OCI-LY7 (cell line): ENCODE measurements around the gene ATP6V0A4. TPM values are rescaled to one million over a fixed set of nuclear protein-coding genes. Genes with fewer than 3 reads are reported as not detected.

Experiments
- BruUV-seq: library from RNA; stranded (reverse); fragments of 400-500 nt; replicated peaks from 2 replicates; lab custom pipeline; 2021; lab: Mats Ljungman, UMichigan
- CTCF ChIA-PET: fragments of 300-600 bp; sonication (Branson Sonifier 250); formaldehyde crosslinking; loops from one replicate; lab custom pipeline; 2022; ENCODE audit warnings: antibody characterized with exemption; ENCODE audit not compliant: unreplicated experiment; lab: Charles Lee
- POLR2A ChIA-PET: fragments of 300-600 bp; sonication (Branson Sonifier 250); formaldehyde crosslinking; loops from one replicate; lab custom pipeline; 2022; ENCODE audit warnings: antibody characterized with exemption; lab: Charles Lee
- DNase-seq: peaks from one replicate; pipeline ENCODE4 v3.0.0-alpha.2; 2015; ENCODE audit warnings: low spot score
- H2AFZ ChIP-seq: fragments of 200-600 bp; sonication (generic), shearing (Covaris generic); 2 replicates; pipeline ENCODE4 v1.6.1; 2014; ENCODE audit warnings: mild to moderate bottlenecking, antibody characterized with exemption, low read length, moderate library complexity
- H3K27ac ChIP-seq: fragments of 200-600 bp; sonication (generic); 2 replicates; pipeline ENCODE4 v1.5.1; 2014; ENCODE audit warnings: mixed run types, low read depth, mild to moderate bottlenecking, moderate library complexity, low read length, inconsistent platforms; ENCODE audit not compliant: poor library complexity, severe bottlenecking
- H3K36me3 ChIP-seq: fragments of 200-600 bp; sonication (generic); 2 replicates; pipeline ENCODE4 v1.6.1; 2014; ENCODE audit warnings: mild to moderate bottlenecking, antibody characterized with exemption, low read length, moderate library complexity, mixed read lengths; ENCODE audit not compliant: insufficient read depth
- H3K4me1 ChIP-seq: fragments of 200-600 bp; sonication (generic); 2 replicates; pipeline ENCODE4 v1.5.1; 2014; ENCODE audit warnings: mild to moderate bottlenecking, low read length; ENCODE audit not compliant: insufficient read depth, poor library complexity, severe bottlenecking
- H3K4me2 ChIP-seq: fragments of 200-600 bp; sonication (generic); 2 replicates; pipeline ENCODE4 v1.6.1; 2014; ENCODE audit warnings: mild to moderate bottlenecking, low read length
- H3K4me3 ChIP-seq: fragments of 200-600 bp; sonication (generic); 2 replicates; pipeline ENCODE4 v1.5.1; 2014; ENCODE audit warnings: mild to moderate bottlenecking, low read depth, low read length; ENCODE audit not compliant: poor library complexity, severe bottlenecking
- H3K79me2 ChIP-seq: fragments of 200-600 bp; sonication (generic); 2 replicates; pipeline ENCODE4 v1.6.1; 2016; ENCODE audit warnings: low read depth, mild to moderate bottlenecking, low read length, moderate library complexity, mixed read lengths; ENCODE audit not compliant: insufficient read depth
- H3K9me2 ChIP-seq: fragments of 200-600 bp; sonication (generic); 2 replicates; pipeline ENCODE4 v1.6.1; 2016; ENCODE audit warnings: mild to moderate bottlenecking, low read length, mixed read lengths; ENCODE audit not compliant: insufficient read depth
- H3K9me3 ChIP-seq: fragments of 200-600 bp; sonication (generic); 2 replicates; pipeline ENCODE4 v1.6.1; 2014; ENCODE audit warnings: mild to moderate bottlenecking, mixed run types, low read length, mixed read lengths
- H4K20me1 ChIP-seq: fragments of 200-600 bp; sonication (generic); 2 replicates; pipeline ENCODE4 v1.6.1; 2014; ENCODE audit warnings: mild to moderate bottlenecking, antibody characterized with exemption, low read length, moderate library complexity, mixed read lengths; ENCODE audit not compliant: insufficient read depth
- EZH2phosphoT487 ChIP-seq: fragments of 200-600 bp; sonication (generic); IDR thresholded peaks from 2 replicates; pipeline ENCODE4 v1.6.1; 2018; ENCODE audit warnings: low read depth, borderline replicate concordance, mild to moderate bottlenecking, mixed run types, antibody characterized with exemption, low read length, moderate library complexity, mixed read lengths
- intact Hi-C: fragments of 100-400 bp; cut with micrococcal nuclease; formaldehyde crosslinking; loops from one replicate; pipeline ENCODE4 v1.10.0; 2022; ENCODE audit not compliant: unreplicated experiment
- total RNA-seq, 2 experiments: library from RNA; depleted of rRNA in 1 of 2; stranded (reverse); fragments of >200 nt in 1 of 2; shearing (Covaris generic) in 1 of 2; gene quantifications; 2 replicates each; pipeline ENCODE4 v1.2.3, GENCODE V29; 2014 to 2022
- TF ChIP-seq, protein P1 (sequence below): fragments of 200-600 bp; sonication (generic); conservative IDR thresholded peaks from 2 replicates; pipeline ENCODE4 v1.5.1; 2014; ENCODE audit warnings: mild to moderate bottlenecking, antibody characterized with exemption, low read length, moderate library complexity, mixed read lengths

ATP6V0A4 gene
- total RNA-seq, 2 experiments from 2014 or later, result not detected

DNA sequence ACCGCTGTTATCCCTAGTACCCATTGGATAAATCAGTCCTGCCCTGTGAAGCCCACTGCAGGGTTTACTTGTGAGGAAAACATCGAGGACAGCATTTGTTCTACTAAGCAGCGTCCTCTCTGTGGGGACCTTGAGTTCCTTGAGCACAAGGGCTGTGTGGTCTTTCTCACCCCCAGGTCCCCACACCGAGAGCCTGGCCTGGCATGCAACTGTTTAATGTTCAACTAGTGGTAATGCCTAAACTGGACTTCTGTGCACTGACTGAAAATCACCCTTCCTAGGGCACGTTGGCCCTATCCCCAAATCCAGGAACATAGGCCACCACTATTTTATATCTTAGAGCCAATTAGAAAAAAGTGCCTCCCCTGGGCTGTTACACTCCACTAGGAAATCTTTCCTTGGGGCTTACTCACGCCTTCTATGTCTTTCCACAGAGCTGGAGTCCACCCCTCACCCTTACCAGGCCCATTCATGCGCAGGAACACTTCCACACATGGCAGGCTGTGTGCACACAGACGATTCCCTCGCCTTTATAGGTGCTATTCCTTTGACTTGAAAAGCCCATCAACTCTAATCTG is 1.9 kb downstream of the ATP6V0A4 start:
- no peaks in the 10 kb centered on the region for H4K20me1 ChIP-seq
- BruUV-seq, result no TSS peak
- no peaks in the 10 kb centered on the region for H3K9me3 ChIP-seq
- H3K4me3 ChIP-seq, result no peak overlapping the region
- TF ChIP-seq EZH2phosphoT487, result no peak
- TF ChIP-seq, protein P1, sequence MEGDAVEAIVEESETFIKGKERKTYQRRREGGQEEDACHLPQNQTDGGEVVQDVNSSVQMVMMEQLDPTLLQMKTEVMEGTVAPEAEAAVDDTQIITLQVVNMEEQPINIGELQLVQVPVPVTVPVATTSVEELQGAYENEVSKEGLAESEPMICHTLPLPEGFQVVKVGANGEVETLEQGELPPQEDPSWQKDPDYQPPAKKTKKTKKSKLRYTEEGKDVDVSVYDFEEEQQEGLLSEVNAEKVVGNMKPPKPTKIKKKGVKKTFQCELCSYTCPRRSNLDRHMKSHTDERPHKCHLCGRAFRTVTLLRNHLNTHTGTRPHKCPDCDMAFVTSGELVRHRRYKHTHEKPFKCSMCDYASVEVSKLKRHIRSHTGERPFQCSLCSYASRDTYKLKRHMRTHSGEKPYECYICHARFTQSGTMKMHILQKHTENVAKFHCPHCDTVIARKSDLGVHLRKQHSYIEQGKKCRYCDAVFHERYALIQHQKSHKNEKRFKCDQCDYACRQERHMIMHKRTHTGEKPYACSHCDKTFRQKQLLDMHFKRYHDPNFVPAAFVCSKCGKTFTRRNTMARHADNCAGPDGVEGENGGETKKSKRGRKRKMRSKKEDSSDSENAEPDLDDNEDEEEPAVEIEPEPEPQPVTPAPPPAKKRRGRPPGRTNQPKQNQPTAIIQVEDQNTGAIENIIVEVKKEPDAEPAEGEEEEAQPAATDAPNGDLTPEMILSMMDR, result no peak
- no peak overlapping the region for H3K27ac ChIP-seq
- no peak overlapping the region for H2AFZ ChIP-seq
- CTCF ChIA-PET, result no interaction called here
- no peaks in the 10 kb centered on the region for H3K79me2 ChIP-seq
- no peaks in the 10 kb centered on the region for H3K4me1 ChIP-seq
- POLR2A ChIA-PET, result interaction anchor here (0.6 kb wide), 1 partner anchor 191 kb away, joined by 3 read pairs; no protein-coding TSS in a partner anchor
- no peak for DNase-seq
- no peak overlapping the region for H3K4me2 ChIP-seq
- no peaks in the 10 kb centered on the region for H3K36me3 ChIP-seq
- intact Hi-C loops, result no loop called here
- no peaks in the 10 kb centered on the region for H3K9me2 ChIP-seq

DNA sequence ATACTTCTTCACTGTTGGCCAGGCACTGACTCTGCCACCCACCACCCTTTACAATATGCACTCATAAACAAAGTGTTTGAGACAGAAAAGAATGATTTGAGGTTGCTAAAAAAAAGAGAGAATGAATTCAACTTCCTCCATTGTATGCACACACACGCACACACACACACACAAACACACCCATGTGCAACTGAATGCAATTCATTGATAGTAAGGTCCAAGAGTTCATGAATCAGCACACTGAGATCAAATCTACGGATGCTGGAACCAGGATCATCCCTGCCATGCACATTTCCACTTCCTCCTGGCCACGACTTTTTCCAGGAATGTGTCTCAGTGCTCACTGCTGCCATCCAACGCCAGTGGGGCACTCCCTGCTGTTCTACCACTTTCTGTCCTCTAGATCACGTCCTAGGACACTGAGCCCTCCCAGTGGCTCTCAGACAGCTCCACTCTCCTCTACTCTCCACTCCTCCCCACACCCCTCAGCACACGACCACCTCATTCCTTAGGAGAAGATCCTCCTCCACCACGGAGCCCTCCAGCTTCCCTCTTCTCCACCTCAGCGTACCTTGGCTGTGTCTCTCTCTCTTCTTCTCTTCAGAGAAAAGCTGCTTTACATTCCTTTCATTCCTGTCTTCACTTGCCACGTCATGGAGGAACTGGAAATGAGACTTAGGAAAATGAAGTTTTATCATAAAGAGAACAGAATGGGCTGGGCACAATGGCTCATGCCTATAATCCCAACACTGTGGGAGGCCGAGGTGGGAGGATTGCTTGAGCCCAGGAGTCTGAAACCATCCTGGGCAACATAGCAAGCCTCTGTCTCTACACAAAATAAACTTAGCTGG is 12.2 kb downstream of the ATP6V0A4 start:
- ChIA-PET CTCF (no interaction called here), POLR2A (no interaction called here)
- H2AFZ ChIP-seq, result no peak overlapping the region

More for the DNA sequence above, 12.2 kb downstream of the ATP6V0A4 start:
- no peak for DNase-seq
- Histone ChIP-seq H3K9me3 (no peaks in the 10 kb centered on the region), H3K27ac (no peak overlapping the region), H3K4me2 (no peak overlapping the region), H3K4me3 (no peak overlapping the region), H3K4me1 (no peaks in the 10 kb centered on the region), H3K36me3 (no peaks in the 10 kb centered on the region), H3K79me2 (no peaks in the 10 kb centered on the region), H3K9me2 (no peaks in the 10 kb centered on the region), H4K20me1 (no peaks in the 10 kb centered on the region)
- intact Hi-C loops, result no loop called here
- no peak for TF ChIP-seq EZH2phosphoT487
- TF ChIP-seq, protein P1, result no peak
- BruUV-seq, result no TSS peak
